Ovary (tissue), 3 donors: ENCODE data around the gene LRRC4C.

ENCODE experiments used
- POLR2A ChIP-seq: fragments of 450-650 bp; IDR thresholded peaks from one replicate; pipeline ENCODE4 v1.6.1; 2017; ENCODE audit warnings: antibody characterized with exemption, mild to moderate bottlenecking, moderate library complexity
- TF ChIP-seq, protein P1 (sequence below), 3 donors: fragments of 450-650 bp in 2 of 3; fragments of 200-600 bp in 1 of 3; IDR thresholded peaks; one replicate each; pipeline versions ENCODE4 v1.5.1 to v1.8.0; 2016 to 2022; ENCODE audit warnings: antibody characterized with exemption in 3 of 3, mild to moderate bottlenecking in 1 of 3
- donor health status: DM: no; HTN: no; CAD: no.

DNA sequence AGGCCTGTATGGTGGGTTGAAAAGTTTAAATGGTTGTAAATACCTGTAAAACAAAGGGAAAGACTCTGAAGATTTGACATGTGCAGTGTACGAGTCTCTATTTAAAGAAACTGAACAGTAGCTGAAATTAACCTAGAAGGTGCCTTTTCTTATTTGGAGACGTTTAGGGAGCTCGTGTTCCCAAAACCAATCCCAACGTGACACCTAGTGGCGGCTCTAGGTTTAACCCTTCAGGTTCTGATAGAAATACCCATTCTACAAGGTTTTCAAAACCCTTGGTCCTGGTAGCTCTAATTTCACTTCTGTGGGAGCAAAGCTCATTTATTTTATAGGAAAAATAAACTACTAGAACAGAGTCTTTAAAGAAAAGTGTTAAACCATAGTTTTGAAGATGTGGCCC, 258.3 kb downstream of the LRRC4C start:
- TF ChIP-seq, protein P1, sequence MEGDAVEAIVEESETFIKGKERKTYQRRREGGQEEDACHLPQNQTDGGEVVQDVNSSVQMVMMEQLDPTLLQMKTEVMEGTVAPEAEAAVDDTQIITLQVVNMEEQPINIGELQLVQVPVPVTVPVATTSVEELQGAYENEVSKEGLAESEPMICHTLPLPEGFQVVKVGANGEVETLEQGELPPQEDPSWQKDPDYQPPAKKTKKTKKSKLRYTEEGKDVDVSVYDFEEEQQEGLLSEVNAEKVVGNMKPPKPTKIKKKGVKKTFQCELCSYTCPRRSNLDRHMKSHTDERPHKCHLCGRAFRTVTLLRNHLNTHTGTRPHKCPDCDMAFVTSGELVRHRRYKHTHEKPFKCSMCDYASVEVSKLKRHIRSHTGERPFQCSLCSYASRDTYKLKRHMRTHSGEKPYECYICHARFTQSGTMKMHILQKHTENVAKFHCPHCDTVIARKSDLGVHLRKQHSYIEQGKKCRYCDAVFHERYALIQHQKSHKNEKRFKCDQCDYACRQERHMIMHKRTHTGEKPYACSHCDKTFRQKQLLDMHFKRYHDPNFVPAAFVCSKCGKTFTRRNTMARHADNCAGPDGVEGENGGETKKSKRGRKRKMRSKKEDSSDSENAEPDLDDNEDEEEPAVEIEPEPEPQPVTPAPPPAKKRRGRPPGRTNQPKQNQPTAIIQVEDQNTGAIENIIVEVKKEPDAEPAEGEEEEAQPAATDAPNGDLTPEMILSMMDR (IDR thresholded peaks at IDR 0.05), result no peak
- no peak for TF ChIP-seq POLR2A
